HG03280 (cell line): ENCODE results near the gene AADACL4.
"Not testable (repeated sequence)": the region's sequence is repeated elsewhere in the genome, so short reads cannot be mapped to it uniquely, and the experiment has no call there.

ENCODE experiments used
- ATAC-seq: cut with Tn5 transposase; IDR thresholded peaks from one replicate; pipeline ENCODE4 v1.9.1; 2021; ENCODE audit warnings: mild to moderate bottlenecking, moderate library complexity; ENCODE audit not compliant: unreplicated experiment

The AADACL4 gene

DNA sequence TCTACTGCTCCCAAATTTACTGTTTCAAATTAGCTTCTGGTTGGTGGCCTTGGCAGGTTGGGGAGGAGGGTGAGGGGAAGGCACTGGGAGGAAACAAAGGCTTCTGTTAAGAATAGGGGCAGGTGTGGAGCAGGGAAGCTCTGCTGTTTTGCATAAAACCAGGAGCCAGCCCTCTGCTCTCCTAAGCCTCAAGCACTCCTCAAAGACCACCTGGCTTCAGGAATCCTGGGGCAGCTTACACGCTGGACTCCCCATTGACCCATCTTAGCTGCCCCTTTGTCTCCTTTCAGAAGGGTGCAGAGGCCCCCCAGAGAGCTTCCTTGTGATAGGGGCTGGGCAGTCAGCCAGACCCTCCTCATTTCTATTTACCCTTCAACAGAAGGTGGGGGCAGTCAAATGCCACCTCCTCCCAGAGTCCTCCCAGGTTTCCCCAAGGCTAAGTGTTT lies 14.4 kb upstream of the AADACL4 start:
- no peak for ATAC-seq

DNA sequence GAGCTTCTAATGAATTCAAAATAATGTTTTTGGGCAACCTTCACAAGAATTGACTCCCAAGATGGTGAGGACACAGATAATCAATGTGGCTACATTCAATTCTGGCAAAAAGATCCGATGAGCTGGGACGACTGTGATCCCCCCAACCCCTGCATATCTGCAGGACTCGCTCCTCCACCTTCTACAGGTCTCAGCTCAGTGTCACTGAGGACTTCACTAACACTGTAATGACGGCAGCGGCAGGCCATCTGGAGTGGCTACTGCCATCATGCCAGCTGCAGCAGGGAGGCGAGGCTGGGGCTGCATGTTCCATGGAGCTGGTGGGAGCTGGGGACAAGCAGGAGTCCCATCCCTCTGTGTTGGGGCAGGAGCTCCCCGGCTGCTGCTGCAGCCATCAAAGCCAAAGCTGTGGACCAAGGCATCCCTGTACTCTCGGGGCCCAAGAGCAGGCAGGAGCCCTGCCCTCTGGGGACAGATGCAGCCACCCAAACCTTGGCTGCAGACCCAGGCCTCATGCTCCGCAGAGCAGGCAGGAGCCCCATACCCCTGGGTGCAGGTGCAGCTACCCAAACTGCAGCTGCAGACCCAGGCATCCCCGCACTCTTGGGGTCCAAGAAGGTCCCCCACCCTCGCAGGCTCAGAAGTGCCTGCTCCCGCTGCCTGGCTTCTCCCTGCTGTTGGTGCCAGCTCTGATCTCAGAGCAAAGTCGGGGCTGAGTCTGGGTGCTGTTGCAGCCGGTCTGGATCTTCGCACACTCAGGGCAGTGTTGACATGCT lies 13.7 kb upstream of the AADACL4 start:
- no peak for ATAC-seq

DNA sequence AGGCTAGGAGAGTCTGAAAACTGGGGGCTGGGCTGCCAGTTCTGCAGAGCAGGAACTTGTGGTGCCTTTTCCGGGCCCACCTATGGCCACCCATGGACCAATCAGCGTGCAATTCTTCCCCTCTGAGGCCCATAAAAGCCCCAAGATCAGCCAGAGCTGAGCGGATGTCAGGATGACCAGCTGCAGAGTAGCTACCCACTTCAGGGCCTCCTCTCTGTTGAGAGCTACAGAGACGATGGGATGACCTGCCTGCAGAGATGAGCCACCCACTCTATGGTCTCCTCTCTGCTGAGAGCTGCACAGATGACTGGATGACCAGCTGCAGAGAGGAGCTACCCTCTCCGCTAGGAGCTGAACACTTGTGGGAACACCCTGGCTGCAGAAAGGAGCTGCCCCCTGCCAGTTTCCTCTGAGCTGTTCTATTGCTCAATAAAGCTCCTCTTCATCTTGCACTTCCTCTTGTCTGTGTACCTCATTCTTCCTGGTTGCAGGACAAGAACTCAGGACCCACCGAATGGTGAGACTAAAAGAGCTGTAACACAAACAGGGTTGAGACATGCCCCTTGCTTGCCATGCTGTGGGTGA lies 12.8 kb upstream of the AADACL4 start:
- no peak for ATAC-seq

DNA sequence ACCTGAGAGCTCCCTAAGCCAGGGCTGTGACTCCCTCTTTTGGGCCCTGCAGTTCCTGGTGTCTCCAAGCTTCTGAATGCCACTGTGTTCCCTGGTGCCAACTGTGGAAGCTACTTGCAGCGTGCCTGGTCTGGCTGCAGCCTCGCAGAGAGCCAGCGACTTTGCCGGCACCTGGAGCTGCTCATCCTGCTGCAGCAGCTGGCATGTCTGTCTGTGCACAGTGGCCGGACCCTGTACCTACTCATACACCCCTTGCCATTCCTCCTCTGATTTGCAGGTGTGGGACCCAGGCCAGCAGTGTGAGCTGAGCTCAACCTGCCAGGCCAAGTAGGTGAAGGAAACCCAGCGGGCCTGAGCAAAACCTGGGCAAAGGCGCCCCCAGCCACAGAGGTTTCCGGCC lies 12.3 kb upstream of the AADACL4 start:
- no peak for ATAC-seq

DNA sequence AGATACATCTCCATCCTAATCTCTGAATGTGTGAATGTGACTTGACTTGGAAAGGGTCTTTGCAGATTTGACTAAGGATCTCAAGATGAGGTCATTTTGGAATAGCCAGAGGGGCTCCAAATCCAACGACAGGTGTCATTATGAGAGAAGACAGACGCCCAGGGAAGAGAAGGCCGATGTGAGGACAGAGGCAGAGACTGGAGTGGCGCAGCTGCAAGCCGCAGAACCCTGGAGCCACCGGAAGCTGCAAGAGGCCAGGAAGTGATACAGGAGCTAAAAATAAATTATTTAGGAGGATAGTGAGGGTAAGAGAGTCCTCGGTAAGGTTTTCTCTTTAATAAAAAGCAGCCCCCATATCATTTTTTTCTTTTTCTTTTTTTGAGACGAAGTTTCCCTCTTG lies 9.7 kb upstream of the AADACL4 start:
- ATAC-seq, result no peak

DNA sequence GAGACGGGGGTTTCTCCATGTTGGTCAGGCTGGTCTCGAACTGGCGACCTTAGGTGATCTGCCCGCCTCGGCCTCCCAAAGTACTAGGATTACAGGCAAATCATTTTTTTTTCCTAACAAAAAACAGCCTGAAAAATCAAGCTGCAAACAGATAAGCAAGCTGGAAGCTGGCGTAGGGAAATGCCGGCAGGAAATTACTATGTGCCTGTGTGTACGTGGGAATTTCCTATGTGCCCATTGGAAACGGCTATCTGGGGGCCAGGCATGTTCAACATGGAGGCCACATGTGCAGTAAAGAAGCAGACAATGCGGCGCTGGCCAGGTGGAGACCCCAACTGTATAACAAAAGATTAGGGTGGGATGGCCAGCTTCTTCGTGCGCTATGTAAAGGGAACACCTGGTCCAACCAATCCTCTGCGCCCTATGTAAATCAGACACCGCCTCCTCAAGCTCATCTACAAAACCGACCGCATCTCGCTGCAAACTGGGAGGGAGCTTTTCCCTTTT lies 9.1 kb upstream of the AADACL4 start:
- ATAC-seq, result no peak

DNA sequence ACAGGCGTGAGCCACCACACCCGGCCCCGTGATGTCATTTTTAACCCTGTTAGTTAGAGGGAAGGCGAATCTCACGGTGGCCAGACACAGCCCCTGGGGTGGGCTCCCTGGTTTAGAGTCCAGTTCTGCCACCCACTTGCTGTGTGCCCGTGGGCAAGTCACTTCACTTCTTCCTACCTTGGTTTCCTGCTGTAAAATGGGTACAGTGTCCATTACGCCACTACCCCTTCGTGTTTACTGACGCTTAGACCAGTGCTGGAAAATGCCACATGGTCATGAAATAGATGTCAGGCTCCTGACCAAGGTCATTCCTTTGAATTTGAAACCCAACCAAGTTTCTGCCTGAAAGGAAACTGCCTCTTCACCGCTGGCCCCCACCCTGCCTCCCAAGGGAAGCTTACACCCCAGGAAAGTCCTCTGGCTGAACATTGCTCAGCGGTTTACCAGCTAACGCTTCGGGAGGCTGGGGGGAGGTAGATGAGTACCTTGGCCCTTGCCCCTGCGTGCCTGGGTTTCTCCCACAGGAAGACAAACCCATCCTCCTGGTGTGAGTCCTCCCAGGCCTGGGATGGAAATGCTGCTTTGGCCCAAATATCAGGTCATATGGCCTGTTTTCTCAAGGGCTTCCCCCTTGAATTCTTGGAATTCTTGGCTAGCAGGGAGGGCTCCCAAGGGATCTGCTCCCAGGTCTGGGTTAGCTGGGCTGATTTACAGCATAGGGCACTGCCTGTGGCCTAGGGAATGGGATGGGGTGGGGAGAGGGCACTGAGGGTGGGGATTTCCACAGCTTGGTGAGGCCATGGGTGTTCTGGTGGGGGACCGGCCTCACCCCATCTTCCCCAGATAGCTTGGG lies 7.6 kb upstream of the AADACL4 start:
- no peak for ATAC-seq

DNA sequence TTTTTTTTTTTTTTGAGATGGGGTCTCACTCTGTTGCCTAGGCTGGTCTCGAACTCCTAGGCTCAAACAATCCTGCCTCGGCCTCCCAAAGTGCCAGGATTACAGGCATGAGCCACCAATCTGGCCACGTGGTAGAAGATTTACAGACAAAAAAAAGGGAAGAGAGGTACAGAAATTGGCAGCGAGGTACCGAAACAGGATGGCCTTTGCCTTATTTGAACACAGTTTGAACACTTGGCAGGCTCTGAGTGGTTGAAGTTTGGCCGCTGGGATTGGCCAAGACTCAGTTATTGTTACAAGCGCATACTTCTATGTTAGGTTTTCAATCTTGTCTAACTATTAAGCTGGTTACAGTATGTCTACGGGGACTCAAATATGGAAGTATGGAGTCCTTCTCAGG lies 6.2 kb upstream of the AADACL4 start:
- no peak for ATAC-seq

DNA sequence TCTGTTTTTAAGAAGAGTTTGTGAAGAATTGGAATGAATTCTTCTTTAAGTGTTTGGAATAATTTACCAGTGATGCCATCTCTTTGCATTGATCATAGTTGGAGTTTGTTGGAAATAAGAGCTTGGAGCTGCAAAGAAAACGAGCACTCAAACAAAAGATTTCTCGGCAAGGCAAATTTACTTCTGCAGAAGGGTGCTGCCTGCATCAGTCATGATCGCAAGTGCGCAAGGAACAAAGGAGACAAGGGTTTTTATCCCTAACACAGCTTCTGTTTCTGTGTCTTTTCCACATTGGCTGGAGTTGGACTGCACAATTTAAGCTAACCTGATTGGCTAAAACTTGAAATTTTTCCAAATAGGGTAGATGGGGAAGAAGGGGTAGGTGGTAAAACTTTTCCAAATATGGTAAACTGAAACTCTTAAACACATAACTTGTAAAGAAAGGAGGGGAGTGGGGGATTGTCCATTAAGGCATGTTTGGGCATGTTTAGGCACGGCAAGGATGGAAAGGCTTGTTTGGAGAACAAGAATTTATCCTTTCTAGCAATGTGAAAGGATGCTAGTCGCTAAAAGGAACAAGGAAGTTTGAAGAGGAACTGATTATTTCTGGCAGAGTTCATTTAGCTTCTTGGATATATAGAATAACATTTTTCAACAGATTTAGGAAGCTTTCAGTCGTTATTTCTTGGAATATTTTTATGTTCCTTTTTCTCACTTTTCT lies 3.5 kb upstream of the AADACL4 start:
- no peak for ATAC-seq

DNA sequence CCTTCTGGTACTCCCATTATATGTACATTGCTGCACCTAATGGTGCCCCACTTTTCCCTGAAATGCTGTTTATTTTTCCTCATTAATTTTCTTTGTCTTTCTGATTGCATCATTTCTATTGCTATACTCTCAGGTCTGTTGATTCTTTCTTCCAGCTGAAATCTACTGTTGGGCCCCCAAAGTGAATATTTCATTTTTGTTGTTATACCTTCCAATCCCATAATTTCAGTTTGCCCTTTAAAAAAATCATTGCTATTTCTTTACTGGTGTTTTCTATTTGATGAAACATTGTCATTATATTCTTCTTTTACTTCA lies 3.0 kb upstream of the AADACL4 start:
- ATAC-seq, result no peak

DNA sequence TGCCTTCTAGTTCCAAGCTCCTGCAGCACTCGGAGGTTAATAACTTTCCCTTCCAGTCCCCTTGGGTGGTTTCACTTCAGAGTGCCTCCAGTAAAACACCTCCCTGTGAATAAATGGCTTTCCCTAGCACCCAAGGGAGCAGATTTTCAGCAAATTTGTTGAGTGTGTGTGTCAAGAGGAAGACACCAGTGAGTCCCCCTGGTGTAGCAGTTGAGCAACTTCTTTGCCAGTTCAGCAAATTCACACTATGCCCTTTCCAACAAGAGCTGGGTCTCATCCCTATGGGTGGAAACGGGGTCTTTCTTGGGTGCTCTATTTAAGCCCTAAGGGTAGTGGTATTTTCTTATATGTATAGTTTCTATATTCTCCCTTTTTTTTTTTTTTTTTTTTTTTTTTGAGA lies 806 bp upstream of the AADACL4 start:
- ATAC-seq, result no peak

DNA sequence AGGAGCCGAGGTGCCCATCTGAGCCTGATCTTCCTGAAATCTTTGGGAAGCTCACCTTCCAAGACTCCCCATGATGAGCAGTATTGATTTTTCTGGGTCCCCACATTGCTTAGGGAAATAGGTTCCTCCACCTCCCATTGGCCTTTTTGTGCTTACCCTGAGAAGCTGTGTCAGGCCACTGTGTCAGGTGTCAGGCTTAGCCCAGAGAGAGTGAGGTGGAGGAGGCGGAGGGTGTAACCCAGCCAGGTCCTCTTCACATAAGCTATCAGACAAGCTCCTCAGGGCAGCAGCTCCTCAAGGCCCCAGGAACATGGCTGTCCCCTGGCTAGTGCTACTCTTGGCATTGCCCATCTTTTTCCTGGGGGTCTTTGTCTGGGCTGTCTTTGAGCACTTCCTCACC lies 352 bp downstream of the AADACL4 start:
- no peak for ATAC-seq

DNA sequence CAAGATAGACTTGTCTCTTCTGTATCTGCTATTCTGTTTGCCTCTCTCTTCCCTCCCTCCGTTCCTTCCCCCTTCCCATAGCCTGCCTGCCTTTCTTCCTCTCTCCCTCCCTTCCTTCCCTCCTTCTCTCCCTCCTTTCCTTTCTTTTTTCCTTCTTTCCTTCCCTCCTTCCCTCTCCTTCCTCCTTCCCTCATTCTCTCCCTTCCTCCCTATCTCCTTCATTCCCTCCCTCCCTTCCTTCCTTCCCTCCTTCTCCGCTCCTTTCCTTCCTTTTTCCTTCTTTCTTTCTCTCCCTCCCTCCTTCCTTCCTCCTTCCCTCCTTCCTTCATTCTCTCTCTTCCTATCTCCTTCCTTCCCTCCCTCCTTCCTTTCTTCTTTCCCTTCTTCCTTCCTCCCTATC lies 944 bp downstream of the AADACL4 start:
- ATAC-seq, result no peak

DNA sequence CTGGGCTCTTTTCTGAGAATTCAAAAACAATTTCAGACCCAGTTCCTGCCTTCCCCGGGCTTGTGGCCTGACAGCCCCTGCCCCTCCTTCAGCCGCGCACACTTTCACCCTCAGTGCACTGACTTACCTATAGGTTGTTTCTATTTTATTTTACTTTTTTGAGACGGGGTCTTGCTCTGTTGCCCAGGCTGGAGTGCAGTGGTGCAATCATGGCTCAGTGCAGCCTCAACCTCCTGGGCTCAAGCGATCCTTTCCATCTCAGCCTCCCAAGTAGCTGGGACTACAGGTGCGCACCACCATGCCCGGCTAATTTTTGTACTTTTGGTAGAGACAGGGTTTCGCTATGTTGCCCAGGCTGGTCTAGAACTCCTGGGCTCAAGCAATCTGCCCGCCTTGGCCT lies 1.5 kb downstream of the AADACL4 start:
- ATAC-seq, result not testable (repeated sequence)

DNA sequence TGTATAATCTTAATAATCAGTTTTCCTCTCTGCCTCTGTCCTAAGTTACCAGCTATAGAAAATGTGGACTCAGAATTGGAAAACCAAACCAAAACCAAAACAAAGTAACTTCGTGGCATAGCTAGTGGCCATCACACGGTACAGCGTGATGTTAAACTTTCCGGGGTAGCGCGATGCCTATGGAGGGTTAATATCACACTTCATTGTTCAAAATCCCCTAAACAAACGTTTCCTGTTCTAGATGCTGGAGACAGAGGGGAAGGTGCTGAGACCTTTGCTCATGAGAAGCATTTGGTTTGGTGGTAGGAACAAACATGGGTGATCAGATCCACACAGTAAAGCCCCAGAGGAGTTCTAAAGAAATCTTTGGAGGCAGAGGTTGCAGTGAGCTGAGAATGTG lies 4.9 kb downstream of the AADACL4 start:
- no peak for ATAC-seq

DNA sequence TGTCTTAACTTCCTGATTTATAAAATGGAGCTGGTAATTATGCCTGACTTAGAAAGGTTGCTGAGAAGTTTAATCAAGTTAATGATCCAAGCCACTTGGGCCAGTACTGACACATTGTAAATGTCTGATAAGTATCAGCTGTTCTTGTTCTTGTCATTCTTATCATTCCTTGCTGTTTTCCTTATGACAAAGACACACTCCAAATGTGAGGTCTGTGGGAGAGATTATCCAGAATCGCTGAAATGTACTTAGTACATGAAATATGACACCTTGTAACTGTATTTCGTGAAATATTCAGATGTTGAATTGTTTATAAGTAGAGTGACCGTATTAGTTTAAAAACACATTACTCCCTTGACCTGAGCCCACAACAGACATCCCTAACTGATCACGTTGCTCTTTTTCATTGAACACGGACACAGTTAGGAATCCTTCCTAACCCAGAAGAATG lies 6.1 kb downstream of the AADACL4 start:
- no peak for ATAC-seq

DNA sequence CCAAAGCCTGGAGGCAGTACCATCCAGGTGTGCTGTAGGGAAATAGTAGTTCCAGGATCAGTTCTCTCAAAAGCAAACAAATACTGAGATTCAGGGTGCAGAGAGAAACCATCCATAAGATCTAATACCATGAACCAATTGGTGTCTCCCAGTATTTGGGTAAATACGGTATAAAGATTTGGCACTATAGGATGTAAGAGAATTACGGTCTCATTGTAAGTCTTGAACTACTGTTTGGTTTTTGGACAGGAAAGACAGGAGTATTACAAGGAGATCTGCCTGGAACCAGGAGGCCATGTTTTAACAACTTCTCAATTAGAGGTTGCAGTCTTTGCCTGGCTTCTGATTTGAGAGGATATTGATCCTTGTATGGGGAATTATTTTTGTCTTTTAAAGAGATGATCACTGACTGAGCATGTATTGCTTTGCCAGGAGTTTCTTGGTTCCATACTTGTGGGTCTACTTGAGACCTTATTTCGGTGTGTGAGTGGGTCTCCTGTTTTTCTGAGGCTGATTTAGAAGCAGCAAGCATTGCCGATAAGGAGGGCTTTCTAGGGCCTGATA lies 10.2 kb downstream of the AADACL4 start:
- ATAC-seq, result no peak

DNA sequence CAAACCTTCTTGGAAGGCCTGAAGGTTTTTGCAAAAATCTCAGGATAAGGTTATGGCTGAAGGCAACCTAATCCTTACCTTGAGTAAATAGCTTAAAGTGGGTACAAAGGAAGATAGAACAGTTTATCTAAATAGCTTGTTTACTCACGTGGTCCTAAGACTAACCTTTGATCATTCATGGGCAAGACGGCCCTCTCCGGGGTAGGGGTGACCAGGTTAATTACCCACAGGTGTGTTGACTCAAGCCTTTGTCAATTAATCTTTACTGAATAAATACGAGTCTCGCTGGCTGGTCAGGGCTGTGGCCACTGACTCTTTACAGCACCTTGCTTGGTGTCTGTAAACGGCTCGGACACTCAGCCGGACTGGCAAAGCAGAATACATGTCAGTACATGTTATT lies 10.8 kb downstream of the AADACL4 start:
- no peak for ATAC-seq

DNA sequence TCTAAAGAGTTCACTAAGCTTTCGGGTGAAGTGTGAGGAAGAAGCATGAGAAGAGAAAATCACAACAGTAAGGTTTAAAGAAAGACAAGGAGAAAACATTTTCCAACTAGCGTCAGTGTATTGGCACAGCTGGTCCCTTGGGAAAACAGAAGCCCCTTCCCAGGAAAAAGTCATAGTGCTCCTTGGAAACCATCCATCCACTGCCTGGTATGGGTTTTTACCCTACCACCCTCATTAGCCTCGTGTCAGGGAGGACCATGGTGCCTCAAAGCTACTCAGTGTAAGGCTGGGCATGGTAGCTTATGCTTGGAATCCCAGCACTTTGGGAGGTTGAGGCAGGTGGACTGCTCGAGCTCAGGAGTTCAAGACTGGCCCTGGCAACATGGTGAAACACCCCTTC lies 12.7 kb downstream of the AADACL4 start:
- ATAC-seq, result no peak

DNA sequence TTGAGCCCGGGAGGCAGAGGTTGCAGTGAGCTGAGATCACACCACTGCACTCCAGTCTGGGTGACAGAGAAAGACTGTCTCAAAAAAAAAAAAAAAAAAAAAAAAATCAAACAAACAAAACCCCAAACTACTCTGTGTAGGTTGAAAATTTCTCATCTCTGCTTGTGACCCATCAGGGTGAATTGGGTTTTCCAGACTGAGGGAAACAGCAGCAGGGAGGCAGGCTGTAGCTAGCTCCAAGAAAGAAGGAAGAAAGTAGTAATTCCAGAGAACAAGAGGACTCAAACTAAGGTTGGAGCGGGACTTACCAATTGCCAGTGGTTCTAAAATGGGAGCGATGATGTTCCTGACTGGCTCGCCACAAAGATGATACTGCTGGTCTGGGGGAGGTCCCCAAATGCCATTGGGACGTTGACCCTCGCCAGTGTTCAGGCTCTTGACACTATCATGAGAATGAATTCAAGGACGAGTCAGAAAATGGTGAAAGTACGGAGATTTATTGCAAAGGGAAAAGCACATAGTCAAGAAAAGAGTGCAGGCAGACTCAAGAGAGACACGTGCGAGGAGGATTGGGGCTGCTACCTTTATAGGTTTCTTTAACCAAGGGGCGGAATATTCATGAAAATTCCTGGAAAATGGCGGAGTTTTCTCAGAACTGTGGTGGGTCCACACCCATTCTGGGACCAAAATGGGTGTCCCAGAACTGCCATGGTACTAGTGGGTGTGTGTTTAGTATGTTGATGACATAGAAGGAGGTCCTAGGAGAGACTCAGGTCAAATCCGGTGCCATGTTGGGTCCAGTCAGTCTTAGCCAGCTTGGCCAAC lies 13.4 kb downstream of the AADACL4 start:
- ATAC-seq, result no peak
